DND-41 (cell line): ENCODE results near the gene OR2M5.

Source experiments
- ATAC-seq: fragments of 200-7000 bp; cut with Tn5 transposase; 3 replicates; pipeline ENCODE4 v1.9.1; 2021; ENCODE audit warnings: low read depth; ENCODE audit not compliant: insufficient read depth
- DNase-seq: peaks from one replicate; pipeline ENCODE4 v3.0.0-alpha.2; 2020
- H2AFZ ChIP-seq: 2 replicates; pipeline ENCODE4 v1.6.0; 2012; ENCODE audit warnings: low read depth, low read length
- H3K27ac ChIP-seq: 2 replicates; pipeline ENCODE4 v1.5.1; 2012; ENCODE audit warnings: low read length, inconsistent platforms
- H3K27me3 ChIP-seq: fragments of 200-600 bp; sonication (generic); 2 replicates; pipeline ENCODE4 v1.6.0; 2012; ENCODE audit warnings: low read length, mild to moderate bottlenecking, inconsistent platforms; ENCODE audit not compliant: insufficient read depth, poor library complexity
- H3K36me3 ChIP-seq: 2 replicates; pipeline ENCODE4 v1.5.1; 2012; ENCODE audit warnings: low read length, inconsistent platforms; ENCODE audit not compliant: insufficient read depth
- H3K4me1 ChIP-seq: 2 replicates; pipeline ENCODE4 v1.5.1; 2012; ENCODE audit warnings: mild to moderate bottlenecking, low read length; ENCODE audit not compliant: insufficient read depth
- H3K4me2 ChIP-seq: 2 replicates; pipeline ENCODE4 v1.6.0; 2012; ENCODE audit warnings: mild to moderate bottlenecking, moderate library complexity, low read length, inconsistent platforms; ENCODE audit not compliant: insufficient read depth
- H3K4me3 ChIP-seq, 2 experiments: fragments of 200-600 bp in 1 of 2; shearing (Covaris generic) in 1 of 2; 2 replicates each; pipeline ENCODE4 v1.5.1; 2012 to 2016; ENCODE audit warnings: inconsistent platforms in 2 of 2, low read length in 2 of 2, mild to moderate bottlenecking in 2 of 2, low read depth in 1 of 2, moderate library complexity in 1 of 2
- H3K79me2 ChIP-seq: 2 replicates; pipeline ENCODE4 v1.6.0; 2012; ENCODE audit warnings: low read length, inconsistent platforms; ENCODE audit not compliant: insufficient read depth
- H3K9ac ChIP-seq: 2 replicates; pipeline ENCODE4 v1.6.0; 2012; ENCODE audit warnings: low read depth, mild to moderate bottlenecking, inconsistent platforms, low read length, moderate library complexity
- H3K9me3 ChIP-seq: 2 replicates; pipeline ENCODE4 v1.5.1; 2012; ENCODE audit warnings: low read length, moderate library complexity, mild to moderate bottlenecking, inconsistent platforms; ENCODE audit not compliant: insufficient read depth, severe bottlenecking
- H4K20me1 ChIP-seq: 2 replicates; pipeline ENCODE4 v1.6.0; 2012; ENCODE audit warnings: low read length; ENCODE audit not compliant: insufficient read depth
- EZH2 ChIP-seq: IDR thresholded peaks from 3 replicates; pipeline ENCODE4 v1.6.1; 2012; ENCODE audit warnings: borderline replicate concordance, low read depth, mild to moderate bottlenecking, moderate library complexity, low read length, inconsistent platforms; ENCODE audit not compliant: severe bottlenecking
- TF ChIP-seq, protein P1 (sequence below): IDR thresholded peaks from 2 replicates; pipeline ENCODE4 v1.5.1; 2012; ENCODE audit warnings: borderline replicate concordance, low read length, moderate library complexity, mild to moderate bottlenecking; ENCODE audit not compliant: poor library complexity, severe bottlenecking; ENCODE audit errors: extremely low read depth

The OR2M5 gene

GRCh38 chr1:248174521-248174920 is 29.6 kb downstream of the OR2M5 start, which contains the start of gene OR2M2:
OR2M2 (plus strand) TSS chr1:248174821; CDS start chr1:248179986, 5,165 bp downstream.
- Histone ChIP-seq H4K20me1 (no peaks in the 10 kb centered on the region), H3K9me3 (no peaks in the 10 kb centered on the region), H3K4me3 (no peak within 1 kb of the TSS), H3K79me2 (no peaks in the 10 kb centered on the region), H3K27ac (no peak within 1 kb of the TSS), H3K4me1 (no peaks in the 10 kb centered on the region), H3K27me3 (no peaks in the 10 kb centered on the region), H2AFZ (no peak within 1 kb of the TSS), H3K9ac (no peak within 1 kb of the TSS), H3K4me2 (no peak within 1 kb of the TSS), H3K36me3 (no peaks in the 10 kb centered on the region)
- DNase-seq (no peak), ATAC-seq (no peak)
- no peak for TF ChIP-seq EZH2
- TF ChIP-seq, protein P1, sequence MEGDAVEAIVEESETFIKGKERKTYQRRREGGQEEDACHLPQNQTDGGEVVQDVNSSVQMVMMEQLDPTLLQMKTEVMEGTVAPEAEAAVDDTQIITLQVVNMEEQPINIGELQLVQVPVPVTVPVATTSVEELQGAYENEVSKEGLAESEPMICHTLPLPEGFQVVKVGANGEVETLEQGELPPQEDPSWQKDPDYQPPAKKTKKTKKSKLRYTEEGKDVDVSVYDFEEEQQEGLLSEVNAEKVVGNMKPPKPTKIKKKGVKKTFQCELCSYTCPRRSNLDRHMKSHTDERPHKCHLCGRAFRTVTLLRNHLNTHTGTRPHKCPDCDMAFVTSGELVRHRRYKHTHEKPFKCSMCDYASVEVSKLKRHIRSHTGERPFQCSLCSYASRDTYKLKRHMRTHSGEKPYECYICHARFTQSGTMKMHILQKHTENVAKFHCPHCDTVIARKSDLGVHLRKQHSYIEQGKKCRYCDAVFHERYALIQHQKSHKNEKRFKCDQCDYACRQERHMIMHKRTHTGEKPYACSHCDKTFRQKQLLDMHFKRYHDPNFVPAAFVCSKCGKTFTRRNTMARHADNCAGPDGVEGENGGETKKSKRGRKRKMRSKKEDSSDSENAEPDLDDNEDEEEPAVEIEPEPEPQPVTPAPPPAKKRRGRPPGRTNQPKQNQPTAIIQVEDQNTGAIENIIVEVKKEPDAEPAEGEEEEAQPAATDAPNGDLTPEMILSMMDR, result no peak

GRCh38 chr1:248183996-248184395 is 39.0 kb downstream of the OR2M5 start:
- no peak overlapping the region for H3K4me2 ChIP-seq
- no peak for DNase-seq
- H3K27ac ChIP-seq, result no peak overlapping the region
- H3K4me3 ChIP-seq, result no peak overlapping the region
- no peaks in the 10 kb centered on the region for H3K27me3 ChIP-seq
- no peak for TF ChIP-seq EZH2
- TF ChIP-seq, protein P1, result no peak
- no peaks in the 10 kb centered on the region for H3K79me2 ChIP-seq
- H3K36me3 ChIP-seq, result no peaks in the 10 kb centered on the region
- H3K9ac ChIP-seq, result no peak overlapping the region
- ATAC-seq, result no peak
- H2AFZ ChIP-seq, result no peak overlapping the region
- no peaks in the 10 kb centered on the region for H3K4me1 ChIP-seq
- H4K20me1 ChIP-seq, result no peaks in the 10 kb centered on the region
- H3K9me3 ChIP-seq, result no peaks in the 10 kb centered on the region

DNA sequence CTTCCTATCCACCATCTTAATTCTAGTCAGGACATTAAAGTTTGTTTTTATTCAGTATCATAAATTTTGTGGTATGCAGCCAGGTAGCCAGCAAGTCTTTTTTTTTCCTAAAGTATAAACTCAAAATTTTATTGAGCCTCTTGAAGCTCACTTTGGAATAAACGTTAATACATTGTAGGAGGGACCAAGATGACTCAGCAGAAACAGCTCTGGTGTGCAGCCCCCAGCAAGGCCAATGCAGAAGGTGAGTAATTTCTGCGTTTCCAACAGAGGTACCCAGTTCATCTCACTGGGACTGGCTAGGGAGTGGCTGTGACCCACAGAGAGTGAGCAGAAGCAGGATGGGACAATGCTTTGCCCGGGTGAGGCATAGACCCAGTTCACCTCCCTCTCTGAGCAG is 42.4 kb downstream of the OR2M5 start:
- no peak overlapping the region for H2AFZ ChIP-seq
- no peak for ATAC-seq
- no peak for TF ChIP-seq EZH2
- TF ChIP-seq, protein P1, result no peak
- H3K4me3 ChIP-seq, result no peak overlapping the region
- H3K36me3 ChIP-seq, result no peaks in the 10 kb centered on the region
- no peaks in the 10 kb centered on the region for H4K20me1 ChIP-seq
- no peaks in the 10 kb centered on the region for H3K27me3 ChIP-seq
- H3K79me2 ChIP-seq, result no peaks in the 10 kb centered on the region
- no peaks in the 10 kb centered on the region for H3K9me3 ChIP-seq
- DNase-seq, result no peak
- H3K4me1 ChIP-seq, result no peaks in the 10 kb centered on the region
- H3K4me2 ChIP-seq, result no peak overlapping the region
- no peak overlapping the region for H3K27ac ChIP-seq
- H3K9ac ChIP-seq, result no peak overlapping the region

GRCh38 chr1:248189026-248189425 is 44.1 kb downstream of the OR2M5 start:
- DNase-seq (no peak), ATAC-seq (no peak)
- Histone ChIP-seq H3K79me2 (no peaks in the 10 kb centered on the region), H3K4me1 (no peaks in the 10 kb centered on the region), H3K9ac (no peak overlapping the region), H3K4me2 (no peak overlapping the region), H3K4me3 (no peak overlapping the region), H2AFZ (no peak overlapping the region), H3K36me3 (no peaks in the 10 kb centered on the region), H3K27ac (no peak overlapping the region), H3K27me3 (no peaks in the 10 kb centered on the region), H3K9me3 (no peaks in the 10 kb centered on the region), H4K20me1 (no peaks in the 10 kb centered on the region)
- TF ChIP-seq, protein P1, result no peak
- TF ChIP-seq EZH2, result no peak
